ENCODE data around the gene KDM3A. TPM values are rescaled to one million over a fixed set of nuclear protein-coding genes. Genes with fewer than 3 reads are reported as not detected.

Gene KDM3A
- total RNA-seq, 1 donor from 2014 or later: 23.3 TPM

GRCh38 chr2:86435531-86435930, 5.6 kb upstream of the KDM3A start:
- DNase-seq (ENCODE audit: low read depth, low spot score): no peak

GRCh38 chr2:86436328-86436727, 4.8 kb upstream of the KDM3A start:
- DNase-seq (ENCODE audit: low read depth, low spot score): no peak

- no peak for DNase-seq (ENCODE audit: low read depth, low spot score)
These were observed 1.1 kb upstream of the KDM3A start for GRCh38 chr2:86439879-86440630.

GRCh38 chr2:86441392-86441881, 266 bp downstream of the KDM3A start:
- DNase-seq (ENCODE audit: low read depth, low spot score): no peak

GRCh38 chr2:86441882-86442641, 891 bp downstream of the KDM3A start:
- DNase-seq (ENCODE audit: low read depth, low spot score): peak; percentile 13

GRCh38 chr2:86442642-86443005, 1.5 kb downstream of the KDM3A start:
- DNase-seq (ENCODE audit: low read depth, low spot score): peak; percentile 79

GRCh38 chr2:86443631-86444350, 2.6 kb downstream of the KDM3A start:
- DNase-seq (ENCODE audit: low read depth, low spot score): no peak

GRCh38 chr2:86445436-86445835, 4.3 kb downstream of the KDM3A start:
- DNase-seq (ENCODE audit: low read depth, low spot score): no peak

GRCh38 chr2:86446060-86446459, 4.9 kb downstream of the KDM3A start:
- DNase-seq (ENCODE audit: low read depth, low spot score): no peak

GRCh38 chr2:86453836-86454235, 12.7 kb downstream of the KDM3A start:
- DNase-seq (ENCODE audit: low read depth, low spot score): peak; percentile 59

GRCh38 chr2:86454238-86454637, 13.1 kb downstream of the KDM3A start:
- DNase-seq (ENCODE audit: low read depth, low spot score): no peak

GRCh38 chr2:86455181-86455580, 14.0 kb downstream of the KDM3A start:
- DNase-seq (ENCODE audit: low read depth, low spot score): no peak

GRCh38 chr2:86461042-86461743, 20.0 kb downstream of the KDM3A start:
- DNase-seq (ENCODE audit: low read depth, low spot score): no peak

- no peak for DNase-seq (ENCODE audit: low read depth, low spot score)
These were observed 23.5 kb downstream of the KDM3A start for GRCh38 chr2:86464652-86465051.

- no peak for DNase-seq (ENCODE audit: low read depth, low spot score)
These were observed 25.1 kb downstream of the KDM3A start for GRCh38 chr2:86466306-86466705.

GRCh38 chr2:86468162-86469033, 27.2 kb downstream of the KDM3A start:
- DNase-seq (ENCODE audit: low read depth, low spot score): no peak

- no peak for DNase-seq (ENCODE audit: low read depth, low spot score)
These were observed 29.7 kb downstream of the KDM3A start for GRCh38 chr2:86470890-86471289.

- DNase-seq (ENCODE audit: low read depth, low spot score): no peak
These were observed 30.5 kb downstream of the KDM3A start for GRCh38 chr2:86471637-86472036.

- DNase-seq (ENCODE audit: low read depth, low spot score): no peak
These were observed 34.9 kb downstream of the KDM3A start for GRCh38 chr2:86476092-86476491.

- DNase-seq (ENCODE audit: low read depth, low spot score): no peak
These were observed 35.7 kb downstream of the KDM3A start for GRCh38 chr2:86476918-86477317.

All from pulmonary artery endothelial cell (primary cell).